ENCODE measurements around the gene HOXA7.

The HOXA7 gene

DNA sequence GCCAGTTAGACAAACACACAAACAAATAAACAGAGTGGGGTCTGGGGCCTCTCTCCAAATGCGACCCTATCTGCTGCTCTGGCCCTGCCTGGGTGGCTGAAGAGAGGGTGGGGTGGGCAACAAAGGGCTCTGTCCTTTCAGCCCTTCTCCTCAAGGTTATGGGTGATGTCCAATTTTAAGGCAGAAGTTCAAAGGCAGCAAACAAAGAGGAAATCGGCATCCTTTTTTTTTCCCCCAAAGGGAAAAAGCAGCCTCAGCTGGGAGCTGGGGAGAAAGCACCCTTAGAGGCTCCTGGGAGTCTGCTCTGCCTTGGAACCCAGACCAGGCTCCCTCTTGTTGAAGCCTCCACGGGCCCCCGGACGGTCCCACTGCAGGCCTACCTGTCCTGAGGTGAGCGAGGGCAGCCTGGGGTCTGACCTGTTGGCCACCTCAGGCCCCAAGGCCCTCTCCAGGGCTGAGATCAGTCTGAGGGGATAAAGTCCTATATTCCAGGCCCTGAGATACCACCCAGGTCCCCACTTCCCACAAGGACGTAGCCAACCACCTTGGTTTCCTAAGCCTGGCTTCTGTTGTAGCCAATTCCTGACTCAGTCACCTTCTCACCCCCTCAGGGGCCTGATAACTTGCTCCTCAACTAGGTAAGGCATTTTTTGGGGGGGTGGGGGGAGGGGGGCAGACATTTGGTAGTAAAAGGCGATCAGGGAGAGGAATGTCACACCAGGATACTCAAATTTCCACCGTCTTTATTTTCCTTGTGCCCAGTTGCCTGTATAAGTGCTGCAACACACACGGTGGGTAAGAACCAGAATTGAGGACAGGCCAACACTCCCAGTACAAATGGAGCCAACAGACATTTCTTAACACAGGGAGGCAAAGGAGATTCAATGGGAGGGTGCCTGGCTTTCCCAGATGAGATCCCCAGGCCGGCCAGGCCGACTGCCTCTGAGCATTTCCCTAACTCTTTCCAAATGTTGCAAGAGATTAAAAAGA, 24.3 kb upstream of the HOXA7 start:
- no peak for DNase-seq

DNA sequence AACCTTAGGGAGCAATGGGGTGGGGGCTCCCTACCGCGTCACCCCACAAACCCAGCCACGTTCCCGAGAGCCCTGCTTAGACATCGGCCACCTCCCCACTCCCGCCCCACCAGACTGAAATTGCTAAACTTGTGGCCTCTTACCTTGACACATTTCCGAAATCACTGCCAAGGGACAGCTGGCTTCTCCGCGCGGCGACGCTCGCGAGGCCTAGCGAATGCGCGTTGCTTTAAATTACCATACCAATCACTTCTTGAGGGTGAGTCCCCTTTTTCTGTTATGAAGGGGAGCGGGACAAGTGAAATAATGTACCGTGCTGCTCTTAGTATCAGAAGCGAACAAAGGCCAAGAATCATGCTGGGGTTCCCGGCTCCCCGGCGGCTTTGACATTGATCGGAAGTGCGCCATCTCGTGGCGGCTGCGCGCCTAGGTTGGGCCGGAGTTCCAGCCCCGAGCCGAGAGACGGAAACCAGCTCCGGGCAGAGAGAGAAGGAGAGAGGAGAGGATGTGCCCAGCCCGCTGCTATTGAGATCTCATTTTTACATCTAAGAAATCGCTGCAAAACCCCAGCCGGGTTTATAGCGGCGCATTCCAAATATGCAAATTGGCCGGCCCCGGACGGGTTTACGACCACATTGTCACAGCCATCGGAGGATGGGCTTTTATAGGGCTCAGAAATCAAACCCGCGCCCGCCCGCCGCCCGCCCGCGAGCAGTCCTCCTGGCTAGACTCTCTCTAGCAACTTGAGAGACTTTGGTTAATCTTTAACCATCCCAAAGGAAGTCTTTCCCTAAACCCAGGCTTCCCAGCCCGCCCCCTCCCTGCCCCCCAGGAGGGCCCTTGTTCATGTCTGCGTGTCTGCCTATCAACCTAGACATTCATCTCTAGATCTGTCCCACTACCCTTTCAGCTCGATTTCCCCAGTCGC, 23.3 kb upstream of the HOXA7 start:
- peak; percentile 85 for DNase-seq

GRCh38 chr7:27179030-27179429, 22.6 kb upstream of the HOXA7 start:
- DNase-seq, result no peak

DNA sequence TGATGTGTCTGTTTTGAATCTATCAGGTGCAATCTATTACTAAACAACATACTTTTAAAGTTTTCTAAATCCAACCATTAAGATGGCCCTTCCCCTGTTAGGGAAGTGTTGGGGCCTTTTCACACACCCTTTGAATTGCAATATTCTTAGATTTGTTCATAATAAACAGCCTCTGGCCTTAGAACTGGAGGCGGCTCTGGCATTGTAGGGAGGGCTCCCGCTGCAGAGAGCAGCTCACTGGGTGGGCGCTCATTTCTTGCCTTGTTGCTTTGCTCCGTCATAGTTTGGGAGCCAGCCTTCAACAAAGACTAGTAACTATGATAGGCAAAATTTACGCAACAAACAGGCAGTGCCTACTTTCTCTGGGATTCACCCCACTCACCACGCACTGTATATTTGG, 21.9 kb upstream of the HOXA7 start:
- DNase-seq, result no peak

GRCh38 chr7:27177795-27178320, 21.4 kb upstream of the HOXA7 start:
- DNase-seq, result no peak

GRCh38 chr7:27176962-27177794, 20.7 kb upstream of the HOXA7 start:
- no peak for DNase-seq

- no peak for DNase-seq
Observed at GRCh38 chr7:27176524-27176845, 20.0 kb upstream of the HOXA7 start.

- DNase-seq, result no peak
Observed at GRCh38 chr7:27175626-27176523, 19.4 kb upstream of the HOXA7 start.

- DNase-seq, result no peak
Observed at GRCh38 chr7:27174874-27175625, 18.6 kb upstream of the HOXA7 start.

DNA sequence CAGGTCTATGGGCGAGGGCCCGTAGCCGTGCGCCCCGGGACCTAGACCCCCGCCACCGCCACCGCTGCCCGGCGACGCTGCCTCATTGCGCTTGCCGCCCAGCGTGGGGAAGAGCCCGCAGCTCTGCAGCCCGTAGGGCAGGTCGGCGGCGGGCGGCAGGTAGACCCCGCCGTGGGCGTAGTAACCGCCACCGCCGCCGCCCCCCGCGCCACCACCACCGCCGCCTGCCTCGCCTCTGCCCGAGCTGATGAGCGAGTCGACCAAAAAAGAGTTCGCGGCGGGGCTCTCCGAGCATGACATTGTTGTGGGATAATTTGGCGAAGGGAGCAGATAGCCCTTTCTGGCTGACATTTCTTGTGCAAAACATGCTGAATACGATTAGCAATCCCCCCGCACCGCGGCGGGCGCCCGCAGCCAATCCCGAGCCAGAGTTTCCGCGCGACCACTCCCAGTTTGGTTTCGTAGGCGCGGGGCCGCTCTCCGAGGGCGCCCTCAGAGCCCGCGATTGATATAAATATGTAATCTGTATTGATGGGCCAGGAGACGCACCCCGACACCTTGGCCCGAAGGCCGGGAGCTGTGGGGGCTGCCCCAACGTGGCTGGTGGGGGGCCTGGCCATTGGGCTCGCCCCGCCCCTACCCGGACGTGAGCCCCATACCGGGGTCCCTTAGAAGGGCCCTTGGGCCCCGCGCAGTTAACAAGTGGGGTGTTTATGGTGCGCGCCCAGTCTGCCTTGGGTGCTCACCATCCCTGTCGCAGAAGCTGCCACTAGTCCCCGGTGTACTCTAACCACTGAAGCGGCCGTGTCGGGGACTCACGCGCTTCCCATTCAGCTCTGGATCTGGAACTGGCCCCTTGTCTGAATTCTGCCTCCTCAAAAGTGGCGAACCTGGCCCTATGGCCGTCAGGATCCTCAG, 17.7 kb upstream of the HOXA7 start, which contains the start of gene HOXA10:
Gene HOXA10, minus strand, starts transcription at position 365 of the 918 bp plus-strand sequence. Its CDS starts 14 bp downstream, at position 351.
- no peak for DNase-seq

DNA sequence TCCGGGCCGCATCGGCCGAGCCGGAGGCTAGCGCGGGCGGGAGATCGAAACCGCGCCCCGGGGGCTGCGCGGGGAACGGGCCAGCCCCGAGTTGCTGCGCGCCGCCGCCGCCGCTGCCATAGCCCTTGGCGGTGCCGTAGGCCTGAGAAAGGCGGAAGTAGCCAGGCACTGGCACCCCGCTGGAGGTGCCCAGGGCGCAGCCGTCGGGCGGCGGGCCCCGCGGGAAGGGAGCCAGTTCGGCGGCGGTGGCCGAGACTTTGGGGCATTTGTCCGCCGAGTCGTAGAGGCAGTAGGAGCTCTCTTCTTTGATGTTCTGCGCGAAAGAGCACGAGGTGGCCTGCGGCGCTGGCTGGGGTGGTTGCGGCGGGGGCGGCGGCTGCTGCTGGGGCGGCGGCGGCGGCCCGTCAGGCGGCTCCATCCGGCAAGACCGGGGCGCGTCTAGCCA, 17.1 kb upstream of the HOXA7 start:
- DNase-seq, result peak; percentile 66

GRCh38 chr7:27172823-27173510, 16.5 kb upstream of the HOXA7 start:
- no peak for DNase-seq

GRCh38 chr7:27172315-27172774, 15.9 kb upstream of the HOXA7 start:
- no peak for DNase-seq

DNA sequence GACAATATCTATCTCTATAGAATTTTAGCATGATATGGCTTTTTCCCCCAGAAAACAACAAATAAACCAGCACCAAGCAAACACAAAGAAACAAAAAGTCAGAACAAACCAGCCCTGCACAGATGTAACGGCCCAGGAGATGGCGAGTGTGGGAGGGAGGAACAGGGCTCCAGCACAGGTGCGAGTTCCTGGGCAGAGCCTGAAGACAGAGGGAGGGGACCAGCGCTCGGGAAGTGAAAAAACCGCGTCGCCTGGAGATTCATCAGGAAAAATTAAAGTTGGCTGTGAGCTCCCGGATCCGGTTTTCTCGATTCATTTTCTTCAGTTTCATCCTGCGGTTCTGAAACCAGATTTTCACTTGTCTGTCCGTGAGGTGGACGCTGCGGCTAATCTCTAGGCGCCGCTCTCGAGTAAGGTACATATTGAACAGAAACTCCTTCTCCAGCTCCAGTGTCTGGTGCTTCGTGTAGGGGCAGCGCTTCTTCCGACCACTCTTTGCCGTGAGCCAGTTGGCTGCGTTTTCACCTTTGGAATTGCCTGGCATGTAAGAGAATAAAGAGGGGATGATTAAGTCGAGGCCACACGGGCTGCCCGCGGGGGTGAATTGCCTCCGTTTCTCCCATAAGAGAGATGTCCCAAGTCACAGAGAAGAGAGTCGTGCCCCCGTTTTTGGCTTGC, 15.3 kb upstream of the HOXA7 start:
- no peak for DNase-seq

GRCh38 chr7:27171325-27171636, 14.8 kb upstream of the HOXA7 start:
- DNase-seq, result no peak

GRCh38 chr7:27170426-27171324, 14.2 kb upstream of the HOXA7 start:
- DNase-seq, result no peak

Measured in suppressor macrophage treated with lipopolysaccharide for 4 hours (primary cell).